Measurements from ENCODE around the gene KLRC3.

DNA sequence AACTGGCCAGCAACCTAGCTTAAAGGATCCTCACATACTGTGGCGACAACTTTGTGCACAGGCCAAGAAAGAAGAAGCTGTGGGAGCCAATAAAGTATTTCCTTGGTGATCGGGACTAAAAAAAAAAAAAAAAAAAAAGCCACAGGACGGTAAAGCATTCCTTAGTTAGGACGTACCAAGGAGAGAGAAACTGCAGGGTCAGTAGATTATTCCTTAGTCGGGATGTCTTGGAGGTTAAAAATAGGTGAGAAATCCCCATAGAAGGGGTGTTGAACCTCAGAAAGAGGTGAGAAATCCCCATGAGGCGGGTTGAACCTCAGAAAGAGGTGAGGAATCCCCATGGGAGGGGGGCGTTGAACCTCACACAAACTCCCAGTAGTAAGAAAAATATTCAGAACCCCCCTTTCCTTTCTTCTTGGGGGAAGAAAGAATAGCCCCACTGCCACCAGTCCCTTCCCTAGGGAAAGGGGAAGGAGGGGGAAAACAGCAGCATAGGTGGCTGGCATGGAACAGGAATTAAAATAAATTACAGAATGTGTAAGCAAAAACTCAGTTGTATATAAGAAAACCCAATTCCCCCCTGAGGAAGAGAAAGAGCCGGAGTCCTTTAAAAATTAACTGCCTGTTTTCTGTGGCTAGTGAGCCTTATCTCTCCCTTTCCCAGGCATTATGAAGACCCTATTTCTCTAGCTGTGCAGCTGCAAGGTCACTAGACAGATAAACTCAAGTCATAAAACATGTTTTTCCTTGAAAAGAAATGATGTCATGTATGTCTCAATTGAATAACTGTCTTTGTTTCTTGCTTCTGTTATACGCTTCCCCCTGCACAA, 57.4 kb downstream of the KLRC3 start:
- TF ChIP-seq EP300 (IDR thresholded peaks at IDR 0.05) = no peak
- TF ChIP-seq, protein P1, sequence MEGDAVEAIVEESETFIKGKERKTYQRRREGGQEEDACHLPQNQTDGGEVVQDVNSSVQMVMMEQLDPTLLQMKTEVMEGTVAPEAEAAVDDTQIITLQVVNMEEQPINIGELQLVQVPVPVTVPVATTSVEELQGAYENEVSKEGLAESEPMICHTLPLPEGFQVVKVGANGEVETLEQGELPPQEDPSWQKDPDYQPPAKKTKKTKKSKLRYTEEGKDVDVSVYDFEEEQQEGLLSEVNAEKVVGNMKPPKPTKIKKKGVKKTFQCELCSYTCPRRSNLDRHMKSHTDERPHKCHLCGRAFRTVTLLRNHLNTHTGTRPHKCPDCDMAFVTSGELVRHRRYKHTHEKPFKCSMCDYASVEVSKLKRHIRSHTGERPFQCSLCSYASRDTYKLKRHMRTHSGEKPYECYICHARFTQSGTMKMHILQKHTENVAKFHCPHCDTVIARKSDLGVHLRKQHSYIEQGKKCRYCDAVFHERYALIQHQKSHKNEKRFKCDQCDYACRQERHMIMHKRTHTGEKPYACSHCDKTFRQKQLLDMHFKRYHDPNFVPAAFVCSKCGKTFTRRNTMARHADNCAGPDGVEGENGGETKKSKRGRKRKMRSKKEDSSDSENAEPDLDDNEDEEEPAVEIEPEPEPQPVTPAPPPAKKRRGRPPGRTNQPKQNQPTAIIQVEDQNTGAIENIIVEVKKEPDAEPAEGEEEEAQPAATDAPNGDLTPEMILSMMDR (IDR thresholded peaks at IDR 0.05) = no peak
